Erythroblast (primary cell): ENCODE measurements around the gene RABL2B.

ENCODE experiments used
- GATA1 ChIP-seq: IDR thresholded peaks from 2 replicates; pipeline ENCODE4 v1.6.1; 2011; ENCODE audit warnings: low read depth, mild to moderate bottlenecking, control low read depth, low read length, moderate library complexity
- POLR2A ChIP-seq: IDR thresholded peaks from 2 replicates; pipeline ENCODE4 v1.6.1; 2011; ENCODE audit warnings: mild to moderate bottlenecking, low read length

- TF ChIP-seq POLR2A (no peak), GATA1 (no peak)
Measured at GRCh38 chr22:50723991-50724390, 59.4 kb downstream of the RABL2B start.
